ENCODE data around the gene FAAP24.
"Not testable (repeated sequence)": the region's sequence is repeated elsewhere in the genome, so short reads cannot be mapped to it uniquely, and the experiment has no call there.

DNA sequence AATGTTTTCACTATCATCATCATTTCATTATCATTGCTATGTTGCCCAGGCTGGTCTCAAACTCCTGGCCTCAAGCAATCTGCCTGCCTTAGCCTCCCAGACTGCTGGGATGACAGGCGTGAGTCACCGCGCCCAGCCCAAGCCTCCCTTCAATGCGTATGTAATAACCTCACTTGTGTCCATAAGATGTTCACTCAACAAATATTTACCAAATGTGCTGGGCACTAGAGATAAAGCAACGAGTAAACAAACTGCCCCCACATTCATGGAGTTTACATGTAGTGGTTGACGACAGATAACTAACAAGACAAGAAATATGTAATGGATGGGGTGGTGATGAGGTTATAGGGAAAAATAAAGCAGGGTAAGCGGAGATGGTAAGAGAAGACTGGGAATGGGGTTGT lies 25.0 kb downstream of the FAAP24 start:
- not testable (repeated sequence) for TF ChIP-seq EZH2 (IDR thresholded peaks at IDR 0.05; ENCODE audit: low read depth, unreplicated experiment); CREB1 (CRISPR knock-in tag; IDR thresholded peaks at IDR 0.05; ENCODE audit: low read depth); CTCF (conservative IDR thresholded peaks at IDR 0.05; ENCODE audit: low read depth in 2 of 2); POLR2AphosphoS5 (IDR thresholded peaks at IDR 0.05; ENCODE audit: low read depth); EZH2phosphoT487 (IDR thresholded peaks at IDR 0.05; ENCODE audit: unreplicated experiment)
- TF ChIP-seq, protein P1, sequence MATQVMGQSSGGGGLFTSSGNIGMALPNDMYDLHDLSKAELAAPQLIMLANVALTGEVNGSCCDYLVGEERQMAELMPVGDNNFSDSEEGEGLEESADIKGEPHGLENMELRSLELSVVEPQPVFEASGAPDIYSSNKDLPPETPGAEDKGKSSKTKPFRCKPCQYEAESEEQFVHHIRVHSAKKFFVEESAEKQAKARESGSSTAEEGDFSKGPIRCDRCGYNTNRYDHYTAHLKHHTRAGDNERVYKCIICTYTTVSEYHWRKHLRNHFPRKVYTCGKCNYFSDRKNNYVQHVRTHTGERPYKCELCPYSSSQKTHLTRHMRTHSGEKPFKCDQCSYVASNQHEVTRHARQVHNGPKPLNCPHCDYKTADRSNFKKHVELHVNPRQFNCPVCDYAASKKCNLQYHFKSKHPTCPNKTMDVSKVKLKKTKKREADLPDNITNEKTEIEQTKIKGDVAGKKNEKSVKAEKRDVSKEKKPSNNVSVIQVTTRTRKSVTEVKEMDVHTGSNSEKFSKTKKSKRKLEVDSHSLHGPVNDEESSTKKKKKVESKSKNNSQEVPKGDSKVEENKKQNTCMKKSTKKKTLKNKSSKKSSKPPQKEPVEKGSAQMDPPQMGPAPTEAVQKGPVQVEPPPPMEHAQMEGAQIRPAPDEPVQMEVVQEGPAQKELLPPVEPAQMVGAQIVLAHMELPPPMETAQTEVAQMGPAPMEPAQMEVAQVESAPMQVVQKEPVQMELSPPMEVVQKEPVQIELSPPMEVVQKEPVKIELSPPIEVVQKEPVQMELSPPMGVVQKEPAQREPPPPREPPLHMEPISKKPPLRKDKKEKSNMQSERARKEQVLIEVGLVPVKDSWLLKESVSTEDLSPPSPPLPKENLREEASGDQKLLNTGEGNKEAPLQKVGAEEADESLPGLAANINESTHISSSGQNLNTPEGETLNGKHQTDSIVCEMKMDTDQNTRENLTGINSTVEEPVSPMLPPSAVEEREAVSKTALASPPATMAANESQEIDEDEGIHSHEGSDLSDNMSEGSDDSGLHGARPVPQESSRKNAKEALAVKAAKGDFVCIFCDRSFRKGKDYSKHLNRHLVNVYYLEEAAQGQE (IDR thresholded peaks at IDR 0.05; ENCODE audit: unreplicated experiment) = not testable (repeated sequence)
